Activated CD4-positive, alpha-beta T cell treated with anti-CD3 and anti-CD28 coated beads for 36 hours (primary cell): ENCODE results near the gene LRRC10B. TPM values are rescaled to one million over a fixed set of nuclear protein-coding genes. Genes with fewer than 3 reads are reported as not detected.

Experiments
- microRNA-seq: library from miRNA; unstranded; fragments of <30 nt; microRNA quantifications from one replicate; pipeline ENCODE4 v1.2.0, GENCODE V29; 2021; ENCODE audit warnings: borderline replicate concordance
- total RNA-seq, 2 experiments: library from RNA; stranded (reverse); gene quantifications; one replicate each; pipeline ENCODE4 v1.2.3, GENCODE V29; 2021

LRRC10B gene
- total RNA-seq, 2 experiments from 2014 or later = not detected

Small RNA genes lying within 50 kb of the gene (microRNA-seq; reads per million reads assigned to microRNA genes)
- gene MIR4488 = not detected

Other genes with a start within 250 kb of the LRRC10B start
- gene VWCE, start 213.4 kb upstream of the LRRC10B start, total RNA-seq = 1 to 10 TPM; 5.2 to 6.8 TPM
- gene DDB1, start 175.6 kb upstream of the LRRC10B start, total RNA-seq = 100 to 1,000 TPM; 258 to 268 TPM
- gene TKFC, start 175.5 kb upstream of the LRRC10B start, total RNA-seq = 100 to 1,000 TPM; 100 to 107 TPM
- gene CYB561A3, start 146.9 kb upstream of the LRRC10B start, total RNA-seq = 10 to 100 TPM; 31.8 to 34.4 TPM
- 10 to 100 TPM; 38.6 to 56.5 TPM for gene TMEM138, start 146.4 kb upstream of the LRRC10B start, total RNA-seq
- 1 to 10 TPM; 8.3 to 8.8 TPM for gene TMEM216, start 116.2 kb upstream of the LRRC10B start, total RNA-seq
- gene CPSF7, start 78.8 kb upstream of the LRRC10B start, total RNA-seq = 100 to 1,000 TPM; 108 to 179 TPM
- gene SDHAF2, start 78.6 kb upstream of the LRRC10B start, total RNA-seq = 10 to 100 TPM; 23.6 to 33.6 TPM
- gene SYT7, start 72.3 kb downstream of the LRRC10B start, total RNA-seq = under 1 TPM in 1 of 2 experiments, not detected in 1; 0.04 TPM
- under 1 TPM; 0.09 to 0.14 TPM for gene DAGLA, start 171.6 kb downstream of the LRRC10B start, total RNA-seq
- under 1 TPM; 0.25 to 0.57 TPM for gene MYRF, start 243.9 kb downstream of the LRRC10B start, total RNA-seq